HepG2 (cell line): ENCODE results near the gene MAP3K20. TPM values are rescaled to one million over a fixed set of nuclear protein-coding genes. Genes with fewer than 3 reads are reported as not detected.
A peak's percentile ranks its signal among the peaks of the same experiment; 100 is the strongest.

Experiments used
- ATAC-seq: fragments of 200-7000 bp; cut with Tn5 transposase; 3 replicates; pipeline ENCODE4 v1.9.1; 2020; ENCODE audit warnings: mild to moderate bottlenecking, moderate library complexity
- BruUV-seq: library from RNA; stranded (reverse); fragments of 400-500 nt; replicated peaks from 2 replicates; lab custom pipeline; 2021; lab: Mats Ljungman, UMichigan
- CTCF ChIA-PET: fragments of 300-600 bp; formaldehyde crosslinking; extraction: SDS; loops from one replicate; lab custom pipeline; 2021; ENCODE audit warnings: low total read pairs, inconsistent platforms, low intra/inter-chr PET ratio; lab: Yijun Ruan, JAX
- POLR2A ChIA-PET: fragments of 350-600 bp; sonication (Branson Sonifier 250); formaldehyde crosslinking; loops from one replicate; lab custom pipeline; 2020; ENCODE audit warnings: antibody characterized with exemption, inconsistent platforms; lab: Yijun Ruan, JAX
- DNase-seq: peaks from one replicate; pipeline ENCODE4 v3.0.0-alpha.2; 2015; ENCODE audit warnings: low spot score
- FAIRE-seq: peaks from 3 replicates; lab custom pipeline; 2011; peaks lifted over from hg19 to GRCh38; lab: Jason Lieb, UNC
- H2AFZ ChIP-seq: one replicate; pipeline ENCODE4 v1.6.1; 2011; ENCODE audit warnings: low read length, inconsistent platforms
- H3K27ac ChIP-seq: fragments of 300-600 bp; 3 replicates; pipeline ENCODE4 v1.8.0; 2011; ENCODE audit warnings: mixed run types, mild to moderate bottlenecking, mixed read lengths, low read length, inconsistent platforms; ENCODE audit not compliant: insufficient read depth; ENCODE audit errors: extremely low read length
- H3K27me3 ChIP-seq, 2 experiments: fragments of 200-600 bp in 1 of 2; 2 replicates in 1 of 2; 3 replicates in 1 of 2; pipeline versions ENCODE4 v1.6.0 to v1.8.0; 2011; ENCODE audit warnings: low read length in 2 of 2, mild to moderate bottlenecking in 2 of 2, moderate library complexity in 2 of 2, inconsistent platforms in 1 of 2; ENCODE audit not compliant: insufficient read depth in 2 of 2, control insufficient read depth in 1 of 2
- H3K36me3 ChIP-seq, 2 experiments: fragments of 200-600 bp in 1 of 2; replicated peaks in 1 of 2; 2 replicates in 1 of 2; 3 replicates in 1 of 2; pipeline versions ENCODE4 v1.5.1 to v1.8.0; 2011; ENCODE audit warnings: low read length in 2 of 2, inconsistent platforms in 1 of 2; ENCODE audit not compliant: insufficient read depth in 2 of 2, control insufficient read depth in 1 of 2
- H3K4me1 ChIP-seq: 2 replicates; pipeline ENCODE4 v1.5.1; 2012; ENCODE audit warnings: low read length, inconsistent platforms; ENCODE audit not compliant: insufficient read depth
- H3K4me2 ChIP-seq: 2 replicates; pipeline ENCODE4 v1.6.0; 2011; ENCODE audit warnings: low read depth, low read length, inconsistent platforms
- H3K4me3 ChIP-seq, 3 experiments: fragments of 200-600 bp in 1 of 3; sonication (generic), shearing (Covaris generic) in 1 of 3; replicated peaks in 1 of 3; 2 replicates each; pipeline ENCODE4 v1.5.1; 2011 to 2016; ENCODE audit warnings: low read length in 3 of 3, inconsistent platforms in 2 of 3, low read depth in 2 of 3, mild to moderate bottlenecking in 2 of 3, control low read depth in 1 of 3, mixed read lengths in 1 of 3; ENCODE audit not compliant: insufficient read depth in 1 of 3
- H3K79me2 ChIP-seq: one replicate; pipeline ENCODE4 v1.6.1; 2011; ENCODE audit warnings: low read length, inconsistent platforms; ENCODE audit not compliant: insufficient read depth
- H3K9ac ChIP-seq: 2 replicates; pipeline ENCODE4 v1.6.0; 2011; ENCODE audit warnings: mild to moderate bottlenecking, low read depth, low read length, inconsistent platforms; ENCODE audit not compliant: insufficient read depth
- H3K9me3 ChIP-seq: 2 replicates; pipeline ENCODE4 v1.5.1; 2012; ENCODE audit warnings: mild to moderate bottlenecking, low read length
- H4K20me1 ChIP-seq: 2 replicates; pipeline ENCODE4 v1.6.0; 2011; ENCODE audit warnings: inconsistent platforms, mild to moderate bottlenecking, low read length, moderate library complexity; ENCODE audit not compliant: insufficient read depth
- IRF2 ChIP-seq: IDR thresholded peaks from 2 replicates; pipeline ENCODE4 v1.6.1; 2018; ENCODE audit warnings: missing genetic modification reagents, missing compliant biosample characterization
- MIXL1 ChIP-seq: IDR thresholded peaks from 2 replicates; pipeline ENCODE4 v1.6.1; 2016
- NONO ChIP-seq, 2 experiments: fragments of 450-650 bp in 1 of 2; sonication (generic) in 1 of 2; formaldehyde crosslinking in 1 of 2; IDR thresholded peaks in 1 of 2; conservative IDR thresholded peaks in 1 of 2; 2 replicates each; pipeline versions ENCODE4 v1.6.1 to v1.8.0; 2017 to 2022; ENCODE audit warnings: mild to moderate bottlenecking in 1 of 2, missing genetic modification reagents in 1 of 2, moderate library complexity in 1 of 2
- SAP130 ChIP-seq: IDR thresholded peaks from 2 replicates; pipeline ENCODE4 v1.6.1; 2016; ENCODE audit warnings: low read depth
- ZNF335 ChIP-seq: sonication (generic); formaldehyde crosslinking; IDR thresholded peaks from 2 replicates; pipeline ENCODE4 v1.4.0; 2020; ENCODE audit warnings: missing genetic modification reagents
- ZNF660 ChIP-seq: sonication (generic); formaldehyde crosslinking; IDR thresholded peaks from 2 replicates; pipeline ENCODE4 v1.5.1; 2020; ENCODE audit warnings: mild to moderate bottlenecking, low read depth, missing genetic modification reagents, borderline replicate concordance
- ZNF788 ChIP-seq: sonication (generic); formaldehyde crosslinking; IDR thresholded peaks from 2 replicates; pipeline ENCODE4 v1.5.0; 2020; ENCODE audit warnings: mild to moderate bottlenecking, missing genetic modification reagents, borderline replicate concordance
- ZNF891 ChIP-seq: sonication (generic); formaldehyde crosslinking; IDR thresholded peaks from 2 replicates; pipeline ENCODE4 v1.5.0; 2020; ENCODE audit warnings: mild to moderate bottlenecking, missing genetic modification reagents
- WGBS: methylation state at CpG from one replicate; pipeline ENCODE4 v1.1.6; 2017; ENCODE audit warnings: low lambda C conversion rate; 5-methylcytosine and 5-hydroxymethylcytosine counted together
- in situ Hi-C: cut with HindIII; loops from 2 replicates; pipeline ENCODE4 v1.10.0; 2017; ENCODE audit warnings: low pct_unique_long_range_greater_than_20kb; ENCODE audit not compliant: extremely low pct_ligation_motif_present
- intact Hi-C: fragments of 100-400 bp; cut with micrococcal nuclease; formaldehyde crosslinking; loops from one replicate; pipeline ENCODE4 v1.10.0; 2022; ENCODE audit not compliant: unreplicated experiment
- polyA plus RNA-seq, 8 experiments: library from polyadenylated mRNA; depleted of rRNA in 3 of 8; stranded (reverse) in 7 of 8; unstranded in 1 of 8; fragments of >200 nt; fragmentation: Illumina TruSeq in 4 of 8; extraction: Trizol in 4 of 8; gene quantifications; 2 replicates each; pipeline versions ENCODE4 v1.2.1 to v1.2.3, GENCODE V29; 2011 to 2016; ENCODE audit warnings: low read depth in 4 of 8, missing spikeins in 1 of 8, mixed read lengths in 1 of 8; ENCODE audit not compliant: insufficient read depth in 1 of 8
- total RNA-seq, 5 experiments: library from RNA; depleted of rRNA; stranded (reverse); fragments of >200 nt; fragmentation: Illumina TruSeq; extraction: Trizol; gene quantifications; 2 replicates each; pipeline ENCODE4 v1.2.3, GENCODE V29; 2016; ENCODE audit warnings: low read depth in 1 of 5
- TF ChIP-seq, protein P1 (sequence below), 2 experiments: sonication (generic) in 1 of 2; formaldehyde crosslinking in 1 of 2; IDR thresholded peaks; 2 replicates each; pipeline versions ENCODE4 v1.4.0 to v1.6.1; 2018 to 2020; ENCODE audit warnings: missing genetic modification reagents in 2 of 2, borderline replicate concordance in 1 of 2, low read depth in 1 of 2, mild to moderate bottlenecking in 1 of 2, missing biosample characterization in 1 of 2
- TF ChIP-seq, protein P2 (sequence below): sonication (generic); formaldehyde crosslinking; IDR thresholded peaks from 2 replicates; pipeline ENCODE4 v1.5.0; 2020; ENCODE audit warnings: mild to moderate bottlenecking, missing genetic modification reagents, moderate library complexity
- TF ChIP-seq, protein P3 (sequence below): IDR thresholded peaks from 2 replicates; pipeline ENCODE4 v1.6.1; 2018; ENCODE audit warnings: missing genetic modification reagents
- TF ChIP-seq, protein P4 (sequence below), 2 experiments: fragments of 450-650 bp in 1 of 2; sonication (generic) in 1 of 2; formaldehyde crosslinking; IDR thresholded peaks; 2 replicates each; pipeline versions ENCODE4 v1.5.0 to v1.8.0; 2020 to 2022; ENCODE audit warnings: mild to moderate bottlenecking in 1 of 2, missing genetic modification reagents in 1 of 2
- TF ChIP-seq, protein P5 (sequence below): conservative IDR thresholded peaks from 2 replicates; pipeline ENCODE4 v1.6.1; 2018; ENCODE audit warnings: missing genetic modification reagents

MAP3K20 gene
- total and polyA plus RNA-seq, 2 of the 13 experiments (the other 11 are each of a cell fraction or from before 2014, with no cell fraction given): 5.2 to 13.5 TPM

DNA sequence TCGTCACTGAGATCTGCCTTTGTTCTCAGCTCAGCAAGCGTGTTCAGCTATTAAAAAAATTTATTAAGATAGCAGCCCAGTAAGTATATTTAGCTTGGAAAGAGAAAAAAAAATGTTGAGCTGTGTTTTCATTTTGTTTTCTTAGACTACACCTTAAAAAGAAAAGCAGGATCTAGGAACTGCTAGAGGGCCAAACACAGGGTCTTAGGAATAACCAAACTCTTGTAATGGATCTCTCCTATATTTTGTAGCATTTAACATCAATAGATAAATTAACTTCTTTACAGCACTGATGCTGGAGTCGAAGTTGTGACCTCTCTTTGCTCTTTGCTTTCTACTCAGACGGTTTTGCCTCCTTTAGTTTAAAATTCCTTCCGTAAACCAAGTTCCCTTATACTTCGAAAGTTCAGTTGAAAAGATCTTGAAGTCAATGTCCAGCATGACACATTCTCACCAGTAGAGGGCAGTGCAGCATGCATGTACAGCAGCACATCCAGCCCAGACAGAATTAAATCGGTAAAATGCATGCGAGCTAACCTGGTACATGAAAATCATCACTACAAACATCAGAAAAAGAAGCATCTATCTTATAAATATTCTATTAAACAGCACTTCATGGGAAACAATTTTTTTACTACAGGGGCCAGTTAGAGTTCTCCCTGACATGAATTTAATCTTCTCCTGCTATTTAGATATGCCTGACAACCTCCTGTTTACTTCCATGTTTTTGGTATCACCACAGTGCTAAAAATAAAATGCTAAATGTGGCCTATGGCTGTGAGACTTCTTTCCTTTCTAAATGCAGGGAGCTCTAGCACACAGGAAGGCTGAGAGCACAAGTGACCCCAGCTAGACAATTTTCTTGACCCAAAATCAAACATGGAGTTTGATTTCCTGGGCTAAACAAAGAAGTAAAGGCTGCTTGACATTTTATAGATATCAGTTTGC is 48.2 kb upstream of the MAP3K20 start:
- no peak overlapping the region for H3K27ac ChIP-seq
- ATAC-seq: peak; percentile 85
- CTCF ChIA-PET: interaction anchor here (0.7 to 5.2 kb wide), 4 partner anchors 48 to 422 kb away, joined by 4 to 127 read pairs (median 5); partner anchors contain the start of gene MAP3K20
- POLR2A ChIA-PET: interaction anchor here (0.6 to 0.9 kb wide), 3 partner anchors 183 to 426 kb away, joined by 3 read pairs; no protein-coding TSS in a partner anchor
- BruUV-seq: no TSS peak
- FAIRE-seq: peak; percentile 92
- no peaks in the 10 kb centered on the region for H3K4me1 ChIP-seq
- in situ Hi-C loops (loop anchor here (5.0 kb wide), 1 partner anchor 185 kb away; no protein-coding TSS in a partner anchor), intact Hi-C loops (loop anchor here (1.0 to 5.0 kb wide), 4 partner anchors 49 to 422 kb away; no protein-coding TSS in a partner anchor)
- peak; percentile 79 for DNase-seq
- peaks cover 2 to 12% of the 10 kb centered on the region in 2 experiments; a peak in 3 of 5 replicates for H3K27me3 ChIP-seq
- H4K20me1 ChIP-seq: no peaks in the 10 kb centered on the region
- no peaks in the 10 kb centered on the region for H3K9me3 ChIP-seq
- 20% methylated on average over 8 of the region's 8 CpGs for WGBS
- no peaks in the 10 kb centered on the region for H3K79me2 ChIP-seq
- H3K9ac ChIP-seq: no peak overlapping the region
- H3K4me2 ChIP-seq: peak overlapping the region; percentile 32; the same call in 1 of the 2 replicates
- H3K36me3 ChIP-seq: no peaks in the 10 kb centered on the region
- no peak overlapping the region for H3K4me3 ChIP-seq
- peak overlapping the region; percentile 9 for H2AFZ ChIP-seq
- TF ChIP-seq, protein P1, sequence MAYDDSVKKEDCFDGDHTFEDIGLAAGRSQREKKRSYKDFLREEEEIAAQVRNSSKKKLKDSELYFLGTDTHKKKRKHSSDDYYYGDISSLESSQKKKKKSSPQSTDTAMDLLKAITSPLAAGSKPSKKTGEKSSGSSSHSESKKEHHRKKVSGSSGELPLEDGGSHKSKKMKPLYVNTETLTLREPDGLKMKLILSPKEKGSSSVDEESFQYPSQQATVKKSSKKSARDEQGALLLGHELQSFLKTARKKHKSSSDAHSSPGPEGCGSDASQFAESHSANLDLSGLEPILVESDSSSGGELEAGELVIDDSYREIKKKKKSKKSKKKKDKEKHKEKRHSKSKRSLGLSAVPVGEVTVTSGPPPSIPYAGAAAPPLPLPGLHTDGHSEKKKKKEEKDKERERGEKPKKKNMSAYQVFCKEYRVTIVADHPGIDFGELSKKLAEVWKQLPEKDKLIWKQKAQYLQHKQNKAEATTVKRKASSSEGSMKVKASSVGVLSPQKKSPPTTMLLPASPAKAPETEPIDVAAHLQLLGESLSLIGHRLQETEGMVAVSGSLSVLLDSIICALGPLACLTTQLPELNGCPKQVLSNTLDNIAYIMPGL (CRISPR knock-in tag; IDR thresholded peaks at IDR 0.05; ENCODE audit: borderline replicate concordance in 1 of 2, low read depth in 1 of 2): peak in 1 of 2 experiments; percentile 57; a peak in 1 of 4 replicates
- TF ChIP-seq IRF2 (CRISPR knock-in tag) (peak; percentile 65), ZNF788 (CRISPR knock-in tag) (no peak), ZNF335 (CRISPR knock-in tag) (0 out of 2 replicates have a peak, but pooled peaks have one; percentile 58), MIXL1 (CRISPR knock-in tag) (0 out of 2 replicates have a peak, but pooled peaks have one; percentile 33), ZNF891 (CRISPR knock-in tag) (no peak), ZNF660 (no peak), SAP130 (CRISPR knock-in tag) (0 out of 2 replicates have a peak, but pooled peaks have one; percentile 10), NONO (IDR thresholded peaks at IDR 0.05) (no peak), NONO (CRISPR knock-in tag; conservative IDR thresholded peaks at IDR 0.05) (0 out of 2 replicates have a peak, but pooled peaks have one; percentile 18)
- TF ChIP-seq, protein P2, sequence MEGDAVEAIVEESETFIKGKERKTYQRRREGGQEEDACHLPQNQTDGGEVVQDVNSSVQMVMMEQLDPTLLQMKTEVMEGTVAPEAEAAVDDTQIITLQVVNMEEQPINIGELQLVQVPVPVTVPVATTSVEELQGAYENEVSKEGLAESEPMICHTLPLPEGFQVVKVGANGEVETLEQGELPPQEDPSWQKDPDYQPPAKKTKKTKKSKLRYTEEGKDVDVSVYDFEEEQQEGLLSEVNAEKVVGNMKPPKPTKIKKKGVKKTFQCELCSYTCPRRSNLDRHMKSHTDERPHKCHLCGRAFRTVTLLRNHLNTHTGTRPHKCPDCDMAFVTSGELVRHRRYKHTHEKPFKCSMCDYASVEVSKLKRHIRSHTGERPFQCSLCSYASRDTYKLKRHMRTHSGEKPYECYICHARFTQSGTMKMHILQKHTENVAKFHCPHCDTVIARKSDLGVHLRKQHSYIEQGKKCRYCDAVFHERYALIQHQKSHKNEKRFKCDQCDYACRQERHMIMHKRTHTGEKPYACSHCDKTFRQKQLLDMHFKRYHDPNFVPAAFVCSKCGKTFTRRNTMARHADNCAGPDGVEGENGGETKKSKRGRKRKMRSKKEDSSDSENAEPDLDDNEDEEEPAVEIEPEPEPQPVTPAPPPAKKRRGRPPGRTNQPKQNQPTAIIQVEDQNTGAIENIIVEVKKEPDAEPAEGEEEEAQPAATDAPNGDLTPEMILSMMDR: peak; percentile 95
- TF ChIP-seq, protein P3, sequence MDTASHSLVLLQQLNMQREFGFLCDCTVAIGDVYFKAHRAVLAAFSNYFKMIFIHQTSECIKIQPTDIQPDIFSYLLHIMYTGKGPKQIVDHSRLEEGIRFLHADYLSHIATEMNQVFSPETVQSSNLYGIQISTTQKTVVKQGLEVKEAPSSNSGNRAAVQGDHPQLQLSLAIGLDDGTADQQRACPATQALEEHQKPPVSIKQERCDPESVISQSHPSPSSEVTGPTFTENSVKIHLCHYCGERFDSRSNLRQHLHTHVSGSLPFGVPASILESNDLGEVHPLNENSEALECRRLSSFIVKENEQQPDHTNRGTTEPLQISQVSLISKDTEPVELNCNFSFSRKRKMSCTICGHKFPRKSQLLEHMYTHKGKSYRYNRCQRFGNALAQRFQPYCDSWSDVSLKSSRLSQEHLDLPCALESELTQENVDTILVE (CRISPR knock-in tag): peak; percentile 49; the same call in 1 of the 2 replicates
- TF ChIP-seq, protein P4, sequence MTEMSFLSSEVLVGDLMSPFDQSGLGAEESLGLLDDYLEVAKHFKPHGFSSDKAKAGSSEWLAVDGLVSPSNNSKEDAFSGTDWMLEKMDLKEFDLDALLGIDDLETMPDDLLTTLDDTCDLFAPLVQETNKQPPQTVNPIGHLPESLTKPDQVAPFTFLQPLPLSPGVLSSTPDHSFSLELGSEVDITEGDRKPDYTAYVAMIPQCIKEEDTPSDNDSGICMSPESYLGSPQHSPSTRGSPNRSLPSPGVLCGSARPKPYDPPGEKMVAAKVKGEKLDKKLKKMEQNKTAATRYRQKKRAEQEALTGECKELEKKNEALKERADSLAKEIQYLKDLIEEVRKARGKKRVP (CRISPR knock-in tag; IDR thresholded peaks at IDR 0.05): peak in 1 of 2 experiments; percentile 34; a peak in 1 of 4 replicates
- TF ChIP-seq, protein P5, sequence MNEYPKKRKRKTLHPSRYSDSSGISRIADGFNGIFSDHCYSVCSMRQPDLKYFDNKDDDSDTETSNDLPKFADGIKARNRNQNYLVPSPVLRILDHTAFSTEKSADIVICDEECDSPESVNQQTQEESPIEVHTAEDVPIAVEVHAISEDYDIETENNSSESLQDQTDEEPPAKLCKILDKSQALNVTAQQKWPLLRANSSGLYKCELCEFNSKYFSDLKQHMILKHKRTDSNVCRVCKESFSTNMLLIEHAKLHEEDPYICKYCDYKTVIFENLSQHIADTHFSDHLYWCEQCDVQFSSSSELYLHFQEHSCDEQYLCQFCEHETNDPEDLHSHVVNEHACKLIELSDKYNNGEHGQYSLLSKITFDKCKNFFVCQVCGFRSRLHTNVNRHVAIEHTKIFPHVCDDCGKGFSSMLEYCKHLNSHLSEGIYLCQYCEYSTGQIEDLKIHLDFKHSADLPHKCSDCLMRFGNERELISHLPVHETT: 0 out of 2 replicates have a peak, but pooled peaks have one; percentile 42
